GM12878 (cell line): ENCODE results near the gene AKNA. TPM values are rescaled to one million over a fixed set of nuclear protein-coding genes. Genes with fewer than 3 reads are reported as not detected.

Experiments
- ATAC-seq: fragments of 200-7000 bp; cut with Tn5 transposase; 3 replicates; pipeline ENCODE4 v1.9.1; 2020; ENCODE audit warnings: mild to moderate bottlenecking, moderate library complexity
- BruUV-seq: library from RNA; stranded (reverse); fragments of 400-500 nt; replicated peaks from 2 replicates; lab custom pipeline; 2021; lab: Mats Ljungman, UMichigan
- CTCF ChIA-PET: fragments of 300-600 bp; sonication (Branson Sonifier 250); formaldehyde crosslinking; extraction: SDS; loops from one replicate; lab custom pipeline; 2021; ENCODE audit warnings: inconsistent platforms; lab: Yijun Ruan, JAX
- POLR2A ChIA-PET: fragments of 350-600 bp; formaldehyde crosslinking; extraction: SDS; loops from one replicate; lab custom pipeline; 2021; ENCODE audit warnings: inconsistent platforms; lab: Charles Lee
- RAD21 ChIA-PET: fragments of 300-600 bp; sonication (Branson Sonifier 250); formaldehyde crosslinking; loops from one replicate; lab custom pipeline; 2023; ENCODE audit warnings: antibody characterized with exemption; ENCODE audit not compliant: unreplicated experiment; lab: Charles Lee
- SMC1A ChIA-PET: fragments of 300-600 bp; sonication (Branson Sonifier 250); formaldehyde crosslinking; loops from one replicate; lab custom pipeline; 2023; ENCODE audit not compliant: unreplicated experiment, uncharacterized antibody; lab: Charles Lee
- DNase-seq: peaks from one replicate; pipeline ENCODE4 v3.0.0-alpha.2; 2011; ENCODE audit warnings: low read depth, low spot score
- FAIRE-seq: peaks from 3 replicates; lab custom pipeline; 2011; peaks lifted over from hg19 to GRCh38; lab: Jason Lieb, UNC
- H2AFZ ChIP-seq: 2 replicates; pipeline ENCODE4 v1.6.0; 2011; ENCODE audit warnings: low read depth, low read length, control low read depth; ENCODE audit not compliant: control insufficient read depth
- H3K27ac ChIP-seq: 2 replicates; pipeline ENCODE4 v1.5.1; 2011; ENCODE audit warnings: control low read depth; ENCODE audit not compliant: control insufficient read depth, insufficient read depth
- H3K27me3 ChIP-seq, 2 experiments: replicated peaks in 1 of 2; 2 replicates each; pipeline versions ENCODE4 v1.6.0 to v1.6.1; 2011; ENCODE audit warnings: low read length in 1 of 2; ENCODE audit not compliant: control insufficient read depth in 2 of 2, insufficient read depth in 2 of 2
- H3K36me3 ChIP-seq, 2 experiments: 2 replicates each; pipeline ENCODE4 v1.5.1; 2011; ENCODE audit warnings: low read length in 1 of 2; ENCODE audit not compliant: control insufficient read depth in 2 of 2, insufficient read depth in 2 of 2
- H3K4me1 ChIP-seq: 2 replicates; pipeline ENCODE4 v1.6.1; 2011; ENCODE audit warnings: mild to moderate bottlenecking, low read length, moderate library complexity, mixed read lengths; ENCODE audit not compliant: control insufficient read depth, insufficient read depth
- H3K4me2 ChIP-seq: 2 replicates; pipeline ENCODE4 v1.6.0; 2011; ENCODE audit warnings: control low read depth; ENCODE audit not compliant: control insufficient read depth, insufficient read depth
- H3K4me3 ChIP-seq: fragments of 200-600 bp; sonication (generic); 2 replicates; pipeline ENCODE4 v1.5.1; 2016
- H3K79me2 ChIP-seq: 2 replicates; pipeline ENCODE4 v1.6.0; 2011; ENCODE audit warnings: low read length; ENCODE audit not compliant: control insufficient read depth, insufficient read depth
- H3K9ac ChIP-seq: 2 replicates; pipeline ENCODE4 v1.8.0; 2011; ENCODE audit warnings: low read length, control low read depth, mixed read lengths; ENCODE audit not compliant: control insufficient read depth, insufficient read depth
- H3K9me3 ChIP-seq: replicated peaks from 3 replicates; pipeline ENCODE4 v1.5.1; 2011; ENCODE audit warnings: mild to moderate bottlenecking, low read length; ENCODE audit not compliant: control insufficient read depth, insufficient read depth
- H4K20me1 ChIP-seq: 2 replicates; pipeline ENCODE4 v1.6.0; 2011; ENCODE audit not compliant: control insufficient read depth, insufficient read depth
- BACH1 ChIP-seq: fragments of 450-650 bp; IDR thresholded peaks from 2 replicates; pipeline ENCODE4 v1.6.1; 2017; ENCODE audit warnings: mild to moderate bottlenecking, borderline replicate concordance
- BCL11A ChIP-seq: IDR thresholded peaks from 2 replicates; pipeline ENCODE4 v1.6.1; 2011; ENCODE audit warnings: low read depth, low read length
- CBX5 ChIP-seq: sonication (generic); IDR thresholded peaks from 2 replicates; pipeline ENCODE4 v1.6.1; 2016; ENCODE audit warnings: low read depth, moderate library complexity, mild to moderate bottlenecking, inconsistent platforms
- CEBPB ChIP-seq, 2 experiments: fragments of 150-350 bp in 1 of 2; IDR thresholded peaks; 2 replicates each; pipeline ENCODE4 v1.6.1; 2012 to 2014; ENCODE audit warnings: low read depth in 2 of 2, low read length in 2 of 2, borderline replicate concordance in 1 of 2, inconsistent platforms in 1 of 2
- CHD1 ChIP-seq: IDR thresholded peaks from 2 replicates; pipeline ENCODE4 v1.6.1; 2012; ENCODE audit warnings: low read depth, low read length, improper control_type of control experiment
- HDAC2 ChIP-seq: fragments of 200-600 bp; sonication (generic); IDR thresholded peaks from 2 replicates; pipeline ENCODE4 v1.6.1; 2017
- IKZF1 ChIP-seq: fragments of 450-650 bp; conservative IDR thresholded peaks from 2 replicates; pipeline ENCODE4 v1.6.1; 2017; ENCODE audit warnings: antibody characterized with exemption, mild to moderate bottlenecking
- NKRF ChIP-seq: fragments of 450-650 bp; conservative IDR thresholded peaks from 2 replicates; pipeline ENCODE4 v1.6.1; 2017; ENCODE audit warnings: mild to moderate bottlenecking, moderate library complexity
- SIN3A ChIP-seq: IDR thresholded peaks from 2 replicates; pipeline ENCODE4 v1.6.1; 2012; ENCODE audit warnings: low read depth, low read length, improper control_type of control experiment
- SMAD1 ChIP-seq: fragments of 450-650 bp; IDR thresholded peaks from 2 replicates; pipeline ENCODE4 v1.6.1; 2018; ENCODE audit warnings: mild to moderate bottlenecking, low read depth; ENCODE audit not compliant: partially characterized antibody
- SUPT20H ChIP-seq: IDR thresholded peaks from 2 replicates; pipeline ENCODE4 v1.6.1; 2011; ENCODE audit warnings: low read depth, mild to moderate bottlenecking, low read length, moderate library complexity, borderline replicate concordance; ENCODE audit not compliant: control insufficient read depth
- WRNIP1 ChIP-seq: IDR thresholded peaks from 2 replicates; pipeline ENCODE4 v1.6.1; 2011; ENCODE audit warnings: low read depth, low read length, improper control_type of control experiment, borderline replicate concordance
- YBX1 ChIP-seq: fragments of 450-650 bp; IDR thresholded peaks from 2 replicates; pipeline ENCODE4 v1.6.1; 2016; ENCODE audit warnings: antibody characterized with exemption
- ZBED1 ChIP-seq: IDR thresholded peaks from 2 replicates; pipeline ENCODE4 v1.6.1; 2016; ENCODE audit warnings: borderline replicate concordance
- ZNF687 ChIP-seq: fragments of 450-650 bp; IDR thresholded peaks from 2 replicates; pipeline ENCODE4 v1.6.1; 2017; ENCODE audit warnings: mild to moderate bottlenecking, moderate library complexity
- WGBS: methylation state at CpG from one replicate; pipeline ENCODE4 v1.1.6; 2016; ENCODE audit warnings: low lambda C conversion rate; ENCODE audit not compliant: insufficient replicate concordance, insufficient coverage; ENCODE audit errors: missing lambda C conversion rate; 5-methylcytosine and 5-hydroxymethylcytosine counted together
- in situ Hi-C: fragments of 300-500 bp; cut with MboI; formaldehyde crosslinking; loops from 9 replicates; pipeline ENCODE4 v1.14.3; 2018; ENCODE audit warnings: mixed read lengths
- intact Hi-C: fragments of 100-400 bp; cut with micrococcal nuclease; formaldehyde crosslinking; loops from one replicate; pipeline ENCODE4 v1.14.2; 2022; ENCODE audit not compliant: unreplicated experiment
- polyA plus RNA-seq, 11 experiments: library from polyadenylated mRNA; depleted of rRNA in 4 of 11; unstranded in 6 of 11; stranded (reverse) in 5 of 11; fragments of >200 nt; fragmentation: Nextera tagmentation in 4 of 11; fragmentation: Illumina TruSeq in 1 of 11; extraction: Ambion mirVana in 4 of 11; extraction: Trizol in 1 of 11; gene quantifications; 1 replicate in 1 of 11; 2 replicates in 10 of 11; pipeline versions ENCODE4 v1.2.1 to v1.2.3, GENCODE V29; 2011 to 2016; ENCODE audit warnings: inconsistent platforms in 2 of 11, missing spikeins in 2 of 11, low read depth in 1 of 11
- total RNA-seq, 4 experiments: library from RNA; depleted of rRNA in 3 of 4; stranded (reverse); fragments of >200 nt in 3 of 4; fragmentation: Illumina TruSeq in 1 of 4; extraction: Trizol in 1 of 4; gene quantifications; 2 replicates each; pipeline versions ENCODE4 v1.2.1 to v1.2.3, GENCODE V29; 2013 to 2021

The AKNA gene
- total and polyA plus RNA-seq, 10 of the 15 experiments (the other 5 are each of a cell fraction or from before 2014, with no cell fraction given) = 1.6 to 132 (median 35.3) TPM

GRCh38 chr9:114403153-114403756 lies 15.5 kb upstream of the AKNA start:
- no peak for FAIRE-seq
- Histone ChIP-seq H3K9ac (no peak overlapping the region), H3K9me3 (no peaks in the 10 kb centered on the region), H3K79me2 (no peaks in the 10 kb centered on the region), H2AFZ (no peak overlapping the region), H3K27me3 (no peaks in the 10 kb centered on the region; a peak in 1 of 4 replicates), H3K4me3 (no peak overlapping the region), H3K4me1 (peaks cover 5% of the 10 kb centered on the region; the same call in 1 of the 2 replicates), H3K27ac (no peak overlapping the region), H4K20me1 (no peaks in the 10 kb centered on the region; the same call in 1 of the 2 replicates), H3K36me3 (no peaks in the 10 kb centered on the region; a peak in 1 of 4 replicates), H3K4me2 (no peak overlapping the region)
- intact Hi-C loops (no loop called here), in situ Hi-C loops (no loop called here)
- WGBS = 71% methylated on average over 16 of the region's 16 CpGs
- no TSS peak for BruUV-seq
- DNase-seq = no peak
- ATAC-seq = no peak
- RAD21 ChIA-PET = interaction anchor here (0.6 to 7.1 kb wide), 4 partner anchors 26 to 250 kb away, joined by 3 to 69 read pairs (median 4); no protein-coding TSS in a partner anchor
- CTCF ChIA-PET = interaction anchor here (0.7 to 7.4 kb wide), 7 partner anchors 12 to 503 kb away, joined by 3 to 109 read pairs (median 10); partner anchors contain the start of gene WHRN
- SMC1A ChIA-PET = interaction anchor here (0.6 to 1.8 kb wide), 6 partner anchors 13 to 739 kb away, joined by 3 to 14 read pairs (median 4); no protein-coding TSS in a partner anchor
- POLR2A ChIA-PET = interaction anchor here (1.2 kb wide), 1 partner anchor 19 kb away, joined by 5 read pairs; no protein-coding TSS in a partner anchor
- no peak for TF ChIP-seq SUPT20H
- no peak for TF ChIP-seq NKRF
- no peak for TF ChIP-seq YBX1
- TF ChIP-seq SIN3A = no peak
- no peak for TF ChIP-seq IKZF1
- TF ChIP-seq CHD1 = no peak
- TF ChIP-seq SMAD1 = no peak
- no peak for TF ChIP-seq BCL11A
- no peak for TF ChIP-seq WRNIP1
- TF ChIP-seq CBX5 = no peak
- TF ChIP-seq ZBED1 = no peak
- TF ChIP-seq BACH1 = no peak
- TF ChIP-seq CEBPB (IDR thresholded peaks at IDR 0.05; ENCODE audit: borderline replicate concordance in 1 of 2, low read depth in 2 of 2, low read length in 2 of 2) = no peak
- no peak for TF ChIP-seq HDAC2
- TF ChIP-seq ZNF687 = no peak
